ENCODE data around the gene MAP1A.

GRCh38 chr15:43527802-43528541 is 10.6 kb downstream of the MAP1A start:
- TF ChIP-seq, protein P1, sequence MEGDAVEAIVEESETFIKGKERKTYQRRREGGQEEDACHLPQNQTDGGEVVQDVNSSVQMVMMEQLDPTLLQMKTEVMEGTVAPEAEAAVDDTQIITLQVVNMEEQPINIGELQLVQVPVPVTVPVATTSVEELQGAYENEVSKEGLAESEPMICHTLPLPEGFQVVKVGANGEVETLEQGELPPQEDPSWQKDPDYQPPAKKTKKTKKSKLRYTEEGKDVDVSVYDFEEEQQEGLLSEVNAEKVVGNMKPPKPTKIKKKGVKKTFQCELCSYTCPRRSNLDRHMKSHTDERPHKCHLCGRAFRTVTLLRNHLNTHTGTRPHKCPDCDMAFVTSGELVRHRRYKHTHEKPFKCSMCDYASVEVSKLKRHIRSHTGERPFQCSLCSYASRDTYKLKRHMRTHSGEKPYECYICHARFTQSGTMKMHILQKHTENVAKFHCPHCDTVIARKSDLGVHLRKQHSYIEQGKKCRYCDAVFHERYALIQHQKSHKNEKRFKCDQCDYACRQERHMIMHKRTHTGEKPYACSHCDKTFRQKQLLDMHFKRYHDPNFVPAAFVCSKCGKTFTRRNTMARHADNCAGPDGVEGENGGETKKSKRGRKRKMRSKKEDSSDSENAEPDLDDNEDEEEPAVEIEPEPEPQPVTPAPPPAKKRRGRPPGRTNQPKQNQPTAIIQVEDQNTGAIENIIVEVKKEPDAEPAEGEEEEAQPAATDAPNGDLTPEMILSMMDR (IDR thresholded peaks at IDR 0.05) = no peak
- TF ChIP-seq POLR2A (IDR thresholded peaks at IDR 0.05) = no peak
